Left lung (tissue), 10 donors: ENCODE results near the gene STRA8. TPM values are rescaled to one million over a fixed set of nuclear protein-coding genes. Genes with fewer than 3 reads are reported as not detected.

ENCODE experiments used
- ATAC-seq: fragments of 200-7000 bp; cut with Tn5 transposase; one replicate; pipeline ENCODE4 v1.9.1; 2020; ENCODE audit warnings: moderate library complexity
- DNase-seq, 4 donors: peaks; one replicate each; pipeline ENCODE4 v3.0.0-alpha.2; 2013 to 2020
- H3K27ac ChIP-seq, 2 donors: fragments of 200-600 bp; sonication (generic) in 1 of 2; one replicate each; pipeline versions ENCODE4 v1.5.0 to v1.8.0; 2020 to 2021
- H3K27me3 ChIP-seq, 2 donors: fragments of 200-600 bp; sonication (generic) in 1 of 2; one replicate each; pipeline versions ENCODE4 v1.5.0 to v1.8.0; 2020 to 2021
- H3K36me3 ChIP-seq, 2 donors: fragments of 200-600 bp; sonication (generic) in 1 of 2; one replicate each; pipeline versions ENCODE4 v1.5.0 to v1.8.0; 2020 to 2021
- H3K4me1 ChIP-seq, 2 donors: fragments of 200-600 bp; one replicate each; pipeline ENCODE4 v1.8.0; 2021
- H3K4me3 ChIP-seq, 2 donors: fragments of 200-600 bp; sonication (generic) in 1 of 2; one replicate each; pipeline versions ENCODE4 v1.5.0 to v1.8.0; 2020 to 2021; ENCODE audit warnings: mild to moderate bottlenecking in 1 of 2
- H3K9me3 ChIP-seq, 2 donors: fragments of 200-600 bp; sonication (generic) in 1 of 2; one replicate each; pipeline versions ENCODE4 v1.5.0 to v1.8.0; 2020 to 2021
- intact Hi-C, 2 donors: fragments of 100-400 bp; cut with DNase I; formaldehyde crosslinking; loops; one replicate each; pipeline versions ENCODE4 v1.11.2 to v1.14.2; 2022
- polyA plus RNA-seq, 6 donors: library from polyadenylated mRNA; unstranded; fragments of 120-200 nt; gene quantifications; one replicate each; pipeline ENCODE4 v1.2.1, GENCODE V29; 2013; ENCODE audit not compliant: insufficient read length in 6 of 6
- total RNA-seq, 2 donors: library from RNA; stranded (reverse); fragmentation: NEBNext Ultra II Directional; extraction: Animal tissue kit (Norgen Biotek cat#: 25700); gene quantifications; one replicate each; pipeline ENCODE4 v1.2.1, GENCODE V29; 2021
- TF ChIP-seq, protein P1 (sequence below), 2 donors: fragments of 200-600 bp; sonication (generic) in 1 of 2; IDR thresholded peaks; one replicate each; pipeline versions ENCODE4 v1.5.0 to v1.8.0; 2021; ENCODE audit warnings: antibody characterized with exemption in 2 of 2
- donor health status: DM: no; HTN: yes; CAD: no.
- donor health status: DM: no; HTN: no; CAD: no.

STRA8 gene
- total and polyA plus RNA-seq, 8 donors: 0.14 to 0.40 (median 0.20) TPM; not detected in 3

DNA sequence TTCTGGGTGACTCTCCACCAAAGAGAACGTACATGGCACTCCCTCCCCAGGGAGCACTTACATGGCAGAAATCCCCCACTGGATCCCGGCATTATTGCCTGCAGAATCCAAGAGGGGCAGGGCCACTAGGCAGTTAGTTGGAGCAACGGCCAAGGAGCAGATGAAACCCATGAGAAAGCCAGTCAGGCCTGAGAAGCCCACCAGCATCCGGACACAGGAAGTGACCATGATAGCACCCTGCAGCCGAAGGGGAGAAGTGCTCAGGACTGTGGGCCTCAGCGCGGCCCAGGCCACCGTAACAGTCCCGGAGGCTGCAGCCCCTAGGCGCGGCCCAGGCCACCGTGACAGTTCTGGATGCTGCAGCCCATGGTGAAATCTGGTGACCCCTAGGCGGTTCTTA is 43.5 kb downstream of the STRA8 start:
- Histone ChIP-seq H3K4me3 (no peak overlapping the region), H3K27ac (no peak overlapping the region), H3K4me1 (no peaks in the 10 kb centered on the region), H3K9me3 (no peaks in the 10 kb centered on the region), H3K27me3 (no peaks in the 10 kb centered on the region), H3K36me3 (no peaks in the 10 kb centered on the region)
- DNase-seq: no peak
- intact Hi-C loops: no loop called here
- TF ChIP-seq, protein P1, sequence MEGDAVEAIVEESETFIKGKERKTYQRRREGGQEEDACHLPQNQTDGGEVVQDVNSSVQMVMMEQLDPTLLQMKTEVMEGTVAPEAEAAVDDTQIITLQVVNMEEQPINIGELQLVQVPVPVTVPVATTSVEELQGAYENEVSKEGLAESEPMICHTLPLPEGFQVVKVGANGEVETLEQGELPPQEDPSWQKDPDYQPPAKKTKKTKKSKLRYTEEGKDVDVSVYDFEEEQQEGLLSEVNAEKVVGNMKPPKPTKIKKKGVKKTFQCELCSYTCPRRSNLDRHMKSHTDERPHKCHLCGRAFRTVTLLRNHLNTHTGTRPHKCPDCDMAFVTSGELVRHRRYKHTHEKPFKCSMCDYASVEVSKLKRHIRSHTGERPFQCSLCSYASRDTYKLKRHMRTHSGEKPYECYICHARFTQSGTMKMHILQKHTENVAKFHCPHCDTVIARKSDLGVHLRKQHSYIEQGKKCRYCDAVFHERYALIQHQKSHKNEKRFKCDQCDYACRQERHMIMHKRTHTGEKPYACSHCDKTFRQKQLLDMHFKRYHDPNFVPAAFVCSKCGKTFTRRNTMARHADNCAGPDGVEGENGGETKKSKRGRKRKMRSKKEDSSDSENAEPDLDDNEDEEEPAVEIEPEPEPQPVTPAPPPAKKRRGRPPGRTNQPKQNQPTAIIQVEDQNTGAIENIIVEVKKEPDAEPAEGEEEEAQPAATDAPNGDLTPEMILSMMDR (IDR thresholded peaks at IDR 0.05): no peak
- no peak for ATAC-seq

DNA sequence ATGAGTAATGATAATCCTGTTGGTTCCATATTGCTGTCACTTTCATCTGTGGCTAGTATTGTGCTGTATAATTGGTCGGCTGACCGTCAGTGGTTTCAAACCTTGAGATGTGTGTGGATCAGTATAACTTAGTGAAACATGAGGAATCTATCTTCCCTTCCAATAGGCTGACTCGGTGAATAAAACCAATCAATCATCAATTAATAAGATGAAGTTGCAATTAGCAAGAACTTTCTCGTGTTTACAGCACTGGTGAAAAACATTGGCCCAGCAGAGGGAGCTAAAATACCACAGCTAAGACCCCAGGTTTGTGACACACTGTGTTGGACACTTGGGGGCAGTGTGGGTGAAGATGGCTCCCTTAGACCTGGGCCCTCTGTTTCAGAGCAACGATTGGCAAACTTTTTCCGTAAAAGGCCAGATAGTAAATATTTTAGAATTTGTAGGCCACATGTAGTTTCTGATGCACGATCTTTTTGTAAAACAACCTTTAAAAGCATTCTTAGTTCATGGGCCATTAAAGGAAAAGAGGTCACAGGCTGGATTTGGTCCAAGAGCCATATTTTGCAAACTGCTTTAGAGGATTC is 47.8 kb downstream of the STRA8 start:
- DNase-seq (peak in 3 of 4 donors; percentile 72 to 92 (median 85)), ATAC-seq (peak; percentile 100)
- Histone ChIP-seq H3K4me1 (no peaks in the 10 kb centered on the region), H3K36me3 (no peaks in the 10 kb centered on the region), H3K27me3 (no peaks in the 10 kb centered on the region), H3K27ac (no peak overlapping the region), H3K9me3 (no peaks in the 10 kb centered on the region), H3K4me3 (no peak overlapping the region)
- TF ChIP-seq, protein P1 (IDR thresholded peaks at IDR 0.05): peak; percentile 74 to 89
- intact Hi-C loops: loop anchor here in 1 of 2 donors (10.0 kb wide), 2 partner anchors 233 to 363 kb away; partner anchors contain the start of gene CNOT4

DNA sequence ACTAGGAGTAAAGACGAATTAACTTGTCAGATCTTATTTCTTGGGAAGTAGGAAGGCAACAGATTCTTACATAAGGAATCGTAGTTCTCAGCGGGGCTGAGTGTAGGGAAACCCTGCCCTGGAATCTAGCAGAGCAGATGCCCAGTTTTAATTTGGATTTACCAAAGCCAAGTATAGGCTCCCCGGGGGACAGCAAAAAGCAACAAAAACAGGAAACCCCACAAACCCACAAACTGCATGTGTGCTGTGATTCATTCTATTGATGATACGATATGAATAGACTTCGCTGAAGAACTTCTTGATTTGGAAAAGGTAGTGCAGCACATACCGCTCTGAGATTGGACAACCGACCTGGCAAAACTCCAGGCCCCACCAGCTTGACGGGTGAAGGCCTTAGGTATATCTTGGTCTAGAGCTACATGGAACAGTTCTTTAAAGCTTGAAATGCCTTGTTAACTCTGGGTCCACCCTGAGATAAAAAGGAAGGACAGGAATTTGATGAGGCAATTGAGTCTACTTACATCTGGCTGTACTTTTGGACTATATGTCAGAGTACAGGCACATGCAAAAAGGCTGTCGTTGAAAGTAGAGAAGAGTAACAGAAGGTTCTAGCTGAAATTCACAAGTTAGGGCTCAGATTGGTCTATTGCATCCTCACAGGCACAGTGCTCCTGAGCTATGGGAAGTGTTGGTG is 49.1 kb downstream of the STRA8 start:
- DNase-seq: no peak
- intact Hi-C loops: loop anchor here in 1 of 2 donors (10.0 kb wide), 2 partner anchors 232 to 362 kb away; partner anchors contain the start of gene CNOT4
- no peaks in the 10 kb centered on the region for H3K36me3 ChIP-seq
- H3K27ac ChIP-seq: no peak overlapping the region
- ATAC-seq: no peak
- no peaks in the 10 kb centered on the region for H3K27me3 ChIP-seq
- no peaks in the 10 kb centered on the region for H3K9me3 ChIP-seq
- TF ChIP-seq, protein P1 (IDR thresholded peaks at IDR 0.05): no peak
- no peaks in the 10 kb centered on the region for H3K4me1 ChIP-seq
- H3K4me3 ChIP-seq: no peak overlapping the region

DNA sequence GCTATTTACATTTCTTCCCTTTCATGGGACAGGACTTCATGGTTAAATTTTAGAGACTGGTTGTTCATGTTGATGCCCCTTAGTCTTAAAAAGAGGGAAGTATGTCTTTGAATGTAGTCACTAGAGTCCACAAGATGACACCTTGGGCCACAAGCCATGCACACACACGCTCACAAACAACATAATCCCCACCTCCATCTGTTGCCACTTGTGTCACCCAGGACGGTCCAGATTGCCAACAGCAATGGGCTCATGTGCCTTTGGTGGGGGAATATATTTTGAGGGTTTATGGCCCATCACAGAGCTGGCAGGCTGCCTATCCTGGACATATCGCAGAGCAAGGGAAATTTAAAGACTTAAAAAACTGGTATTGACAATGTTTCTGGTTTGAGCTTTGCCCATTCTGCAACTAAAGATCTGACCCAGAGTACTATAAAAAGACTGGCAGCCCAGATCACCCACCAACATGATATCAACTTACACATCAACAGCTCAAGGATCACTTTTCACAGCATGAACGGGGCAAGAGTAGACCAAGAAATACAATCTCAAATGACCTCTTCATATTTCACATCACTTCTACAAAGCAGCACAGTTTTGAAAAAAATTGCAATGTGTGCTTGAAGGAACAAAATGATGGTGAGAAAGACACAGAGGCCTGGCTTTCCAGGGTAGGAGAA is 50.5 kb downstream of the STRA8 start:
- no peaks in the 10 kb centered on the region for H3K36me3 ChIP-seq
- H3K9me3 ChIP-seq: no peaks in the 10 kb centered on the region
- TF ChIP-seq, protein P1 (IDR thresholded peaks at IDR 0.05): no peak
- DNase-seq: no peak
- intact Hi-C loops: loop anchor here in 1 of 2 donors (10.0 kb wide), 2 partner anchors 231 to 361 kb away; partner anchors contain the start of gene CNOT4
- ATAC-seq: no peak
- H3K27me3 ChIP-seq: no peaks in the 10 kb centered on the region
- no peak overlapping the region for H3K4me3 ChIP-seq
- no peaks in the 10 kb centered on the region for H3K4me1 ChIP-seq
- no peak overlapping the region for H3K27ac ChIP-seq
